Fibroblast of the aortic adventitia (primary cell): Measurements from ENCODE around the gene RPS6KA2. TPM values are rescaled to one million over a fixed set of nuclear protein-coding genes. Genes with fewer than 3 reads are reported as not detected.

Source experiments
- DNase-seq: peaks from one replicate; pipeline ENCODE4 v3.0.0-alpha.2; 2010; ENCODE audit warnings: low read depth
- H3K4me3 ChIP-seq: 2 replicates; pipeline ENCODE4 v1.5.1; 2011; ENCODE audit warnings: low read depth, mild to moderate bottlenecking, control low read depth, low read length, moderate library complexity
- total RNA-seq: library from RNA; depleted of rRNA; stranded (reverse); fragments of >200 nt; gene quantifications from 2 replicates; pipeline ENCODE4 v1.2.3, GENCODE V29; 2012; ENCODE audit warnings: low replicate concordance
- TF ChIP-seq, protein P1 (sequence below): IDR thresholded peaks from 2 replicates; pipeline ENCODE4 v1.5.1; 2011; ENCODE audit warnings: mild to moderate bottlenecking, low read length, control low read depth, inconsistent platforms; ENCODE audit not compliant: insufficient read depth

RPS6KA2 gene
- total RNA-seq, 1 donor, result 89.7 TPM

DNA sequence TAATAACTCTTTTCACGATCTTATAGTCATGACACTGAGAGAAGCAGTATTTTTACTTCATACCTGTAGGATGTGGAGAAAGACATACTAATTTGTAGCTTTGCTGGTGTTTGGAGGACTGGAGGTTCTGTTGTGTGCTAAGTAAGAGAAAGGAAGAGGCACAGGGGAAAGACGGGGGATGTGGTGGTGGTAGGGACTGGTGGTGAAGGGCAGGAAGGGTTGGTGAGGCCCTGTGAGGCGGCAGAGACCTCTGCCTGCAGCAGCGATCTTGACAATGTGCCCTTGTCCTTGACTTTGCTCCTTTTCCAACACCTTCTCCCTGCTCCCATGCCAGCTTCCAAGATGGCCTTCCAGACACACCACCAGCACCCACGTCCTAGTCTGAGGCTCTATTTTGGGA, 211.7 kb downstream of the RPS6KA2 start:
- TF ChIP-seq, protein P1, sequence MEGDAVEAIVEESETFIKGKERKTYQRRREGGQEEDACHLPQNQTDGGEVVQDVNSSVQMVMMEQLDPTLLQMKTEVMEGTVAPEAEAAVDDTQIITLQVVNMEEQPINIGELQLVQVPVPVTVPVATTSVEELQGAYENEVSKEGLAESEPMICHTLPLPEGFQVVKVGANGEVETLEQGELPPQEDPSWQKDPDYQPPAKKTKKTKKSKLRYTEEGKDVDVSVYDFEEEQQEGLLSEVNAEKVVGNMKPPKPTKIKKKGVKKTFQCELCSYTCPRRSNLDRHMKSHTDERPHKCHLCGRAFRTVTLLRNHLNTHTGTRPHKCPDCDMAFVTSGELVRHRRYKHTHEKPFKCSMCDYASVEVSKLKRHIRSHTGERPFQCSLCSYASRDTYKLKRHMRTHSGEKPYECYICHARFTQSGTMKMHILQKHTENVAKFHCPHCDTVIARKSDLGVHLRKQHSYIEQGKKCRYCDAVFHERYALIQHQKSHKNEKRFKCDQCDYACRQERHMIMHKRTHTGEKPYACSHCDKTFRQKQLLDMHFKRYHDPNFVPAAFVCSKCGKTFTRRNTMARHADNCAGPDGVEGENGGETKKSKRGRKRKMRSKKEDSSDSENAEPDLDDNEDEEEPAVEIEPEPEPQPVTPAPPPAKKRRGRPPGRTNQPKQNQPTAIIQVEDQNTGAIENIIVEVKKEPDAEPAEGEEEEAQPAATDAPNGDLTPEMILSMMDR, result no peak
- no peak for DNase-seq
- no peak overlapping the region for H3K4me3 ChIP-seq

DNA sequence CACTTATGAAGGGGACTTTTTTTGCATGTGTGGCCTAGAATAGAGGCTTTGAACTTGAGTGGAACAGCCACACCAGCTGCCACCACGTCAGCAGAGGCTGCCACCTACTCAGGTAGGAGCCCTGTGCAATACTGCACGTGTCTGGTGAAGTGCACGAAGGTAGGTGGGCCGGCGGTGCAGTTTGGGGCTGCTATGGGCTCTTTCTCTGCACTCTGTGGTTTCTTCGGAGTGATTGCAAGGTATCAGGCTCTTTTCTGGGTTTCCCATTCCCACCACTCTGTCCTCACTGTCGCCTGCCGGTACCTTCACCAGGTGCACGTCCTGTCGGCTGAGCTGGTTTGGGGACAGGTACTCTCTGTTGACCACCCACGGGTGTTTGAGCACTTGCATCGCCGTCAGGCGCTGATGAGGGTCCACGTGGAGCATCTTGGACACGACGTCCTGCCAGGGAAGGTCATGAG, 213.5 kb downstream of the RPS6KA2 start:
- TF ChIP-seq, protein P1, result no peak
- no peak overlapping the region for H3K4me3 ChIP-seq
- DNase-seq, result no peak

DNA sequence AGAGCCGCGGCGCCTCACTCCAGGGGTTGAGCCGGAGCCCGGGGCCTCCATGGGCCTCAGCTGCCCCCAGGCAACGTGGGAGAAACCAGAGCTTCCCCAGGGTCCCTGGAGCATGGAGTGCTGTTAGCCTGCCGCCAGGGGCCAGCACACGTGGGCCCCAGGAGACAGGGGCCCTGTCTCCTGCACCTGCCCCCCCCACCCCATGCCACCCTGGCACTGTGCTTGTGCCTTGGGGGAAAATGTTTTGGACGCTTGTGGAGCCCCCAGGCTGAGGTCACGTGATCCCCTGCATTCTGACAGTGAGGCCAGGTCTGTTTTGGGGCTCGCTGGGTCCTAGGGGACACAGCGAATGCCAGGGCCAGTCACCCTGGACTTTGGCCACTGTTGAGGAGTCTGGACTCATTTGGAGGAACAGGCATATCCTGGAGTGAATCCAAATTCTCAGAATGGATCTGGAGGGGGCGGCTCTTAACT, 214.1 kb downstream of the RPS6KA2 start:
- no peak for DNase-seq
- TF ChIP-seq, protein P1, result no peak
- no peak overlapping the region for H3K4me3 ChIP-seq

DNA sequence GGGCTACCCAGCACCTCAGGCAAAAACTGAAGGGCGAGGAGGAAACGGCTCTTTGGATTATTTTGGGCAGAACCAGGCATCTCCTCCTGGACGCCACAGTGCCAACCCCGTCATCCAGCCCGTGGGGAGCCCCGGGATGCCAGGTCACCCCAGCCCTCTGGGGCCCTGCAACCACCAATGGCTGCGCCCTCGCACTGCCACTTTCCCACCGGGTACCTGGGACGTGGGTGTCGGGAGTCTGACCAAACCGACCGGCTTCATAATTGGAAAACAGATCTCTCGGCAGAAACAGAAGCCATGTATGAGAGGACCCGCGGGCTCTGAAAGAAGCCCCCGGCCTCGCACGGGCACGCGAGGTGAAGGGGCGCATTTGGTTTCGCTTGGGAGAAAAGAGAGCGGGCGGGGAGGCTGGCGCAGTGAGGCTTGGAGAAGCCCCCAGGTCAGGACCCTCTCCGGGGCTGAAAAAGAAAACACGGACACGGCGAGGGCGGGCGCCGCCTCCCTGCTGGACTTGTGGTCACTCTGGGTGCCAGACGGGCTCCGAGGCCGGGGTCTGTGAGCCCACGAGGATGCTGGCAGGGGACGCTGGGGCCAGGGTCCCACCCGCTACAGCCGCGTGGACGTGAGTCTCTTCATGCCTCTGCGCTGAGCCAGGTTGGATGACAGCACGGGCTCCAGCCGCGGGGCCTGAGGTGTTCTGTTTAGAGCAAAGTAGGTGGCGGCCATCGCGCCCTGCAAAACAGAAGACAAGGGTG, 214.7 kb downstream of the RPS6KA2 start:
- DNase-seq, result no peak
- no peak overlapping the region for H3K4me3 ChIP-seq
- TF ChIP-seq, protein P1, result no peak

DNA sequence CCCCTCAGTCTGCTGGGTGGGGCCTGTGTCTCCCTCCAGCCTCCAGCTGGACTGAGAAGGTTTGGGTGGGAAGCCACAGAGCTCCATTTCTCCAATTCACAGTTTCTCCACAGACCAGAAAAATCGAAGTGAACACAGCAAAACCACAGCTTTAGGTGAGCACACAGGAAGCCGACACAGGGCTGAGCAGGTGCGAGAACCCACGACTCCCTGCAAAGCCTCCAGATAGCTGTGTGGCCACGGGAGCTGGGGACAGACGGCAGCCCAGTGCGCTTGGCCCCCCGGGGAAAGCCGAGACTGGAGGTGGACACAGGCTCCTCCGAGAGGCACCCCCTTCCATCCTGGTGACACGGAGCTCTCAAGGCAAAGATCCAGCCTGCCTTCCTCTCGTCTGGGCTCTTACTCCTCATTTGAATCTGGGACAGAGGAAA, 215.3 kb downstream of the RPS6KA2 start:
- DNase-seq, result no peak
- no peak overlapping the region for H3K4me3 ChIP-seq
- TF ChIP-seq, protein P1, result no peak

DNA sequence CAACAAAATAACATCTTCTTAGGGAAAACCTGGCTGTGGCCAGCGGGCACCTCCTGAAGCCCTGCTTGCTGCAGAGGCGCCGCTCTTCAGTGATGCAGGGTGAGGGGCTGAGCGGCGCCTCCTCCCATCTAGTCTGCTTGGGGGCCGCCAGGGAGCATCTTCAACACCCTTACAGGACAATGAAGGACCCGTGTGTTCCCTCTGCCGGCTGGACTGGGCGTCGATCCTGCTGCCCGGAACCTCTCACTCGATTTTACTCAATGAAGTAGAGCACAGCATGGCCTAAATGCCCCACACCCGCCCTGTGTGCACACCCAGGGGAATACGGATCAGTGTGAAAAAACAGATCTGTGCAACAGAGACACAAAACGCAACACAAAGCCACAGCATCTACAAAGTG, 215.8 kb downstream of the RPS6KA2 start:
- TF ChIP-seq, protein P1, result no peak
- no peak overlapping the region for H3K4me3 ChIP-seq
- no peak for DNase-seq

DNA sequence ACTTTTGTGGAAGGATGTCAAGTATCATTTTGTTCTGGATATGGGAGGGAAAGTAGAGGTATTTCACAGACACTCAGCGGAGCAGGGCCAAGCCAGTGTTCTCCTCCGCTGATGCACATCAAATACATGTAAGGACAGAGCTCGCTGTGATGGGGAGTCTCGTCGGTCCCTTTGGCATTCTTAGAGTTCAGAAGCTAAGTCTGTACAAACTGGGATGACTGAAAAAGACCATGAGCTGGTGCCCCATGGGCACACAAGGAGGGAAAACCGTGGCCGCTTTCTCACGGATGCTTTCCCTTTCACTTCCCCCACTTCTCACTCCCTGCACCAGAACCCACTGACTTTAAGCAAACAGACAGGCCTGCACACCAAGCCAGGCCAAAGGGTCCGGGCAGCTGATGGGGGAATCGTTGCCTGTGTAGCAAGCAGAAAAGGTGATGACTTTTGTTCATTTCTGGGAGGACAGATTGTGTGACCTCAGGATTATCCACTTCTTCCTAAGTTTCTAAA, 216.6 kb downstream of the RPS6KA2 start:
- no peak overlapping the region for H3K4me3 ChIP-seq
- DNase-seq, result no peak
- TF ChIP-seq, protein P1, result no peak
